Measurements from ENCODE around the gene PARD3. TPM values are rescaled to one million over a fixed set of nuclear protein-coding genes. Genes with fewer than 3 reads are reported as not detected.

The PARD3 gene
- total RNA-seq, 1 experiment from 2014 or later: 51.7 TPM

- no peak for DNase-seq (ENCODE audit: low read depth)
Observed at GRCh38 chr10:34313353-34313752, 501.7 kb downstream of the PARD3 start.

GRCh38 chr10:34311679-34312078, 503.4 kb downstream of the PARD3 start:
- no peak for DNase-seq (ENCODE audit: low read depth)

- no peak for DNase-seq (ENCODE audit: low read depth)
Observed at GRCh38 chr10:34310234-34310633, 504.9 kb downstream of the PARD3 start.

- DNase-seq (ENCODE audit: low read depth): no peak
Observed at GRCh38 chr10:34305189-34305588, 509.9 kb downstream of the PARD3 start.

- DNase-seq (ENCODE audit: low read depth): no peak
Observed at GRCh38 chr10:34303022-34303421, 512.1 kb downstream of the PARD3 start.

GRCh38 chr10:34299105-34299611, 515.9 kb downstream of the PARD3 start:
- DNase-seq (ENCODE audit: low read depth): peak; percentile 86

GRCh38 chr10:34298346-34298818, 516.7 kb downstream of the PARD3 start:
- no peak for DNase-seq (ENCODE audit: low read depth)

GRCh38 chr10:34297541-34298345, 517.4 kb downstream of the PARD3 start:
- peak; percentile 55 for DNase-seq (ENCODE audit: low read depth)

- DNase-seq (ENCODE audit: low read depth): peak; percentile 67
Observed at GRCh38 chr10:34295142-34295548, 520.0 kb downstream of the PARD3 start.

- DNase-seq (ENCODE audit: low read depth): no peak
Observed at GRCh38 chr10:34294137-34294536, 521.0 kb downstream of the PARD3 start.

- no peak for DNase-seq (ENCODE audit: low read depth)
Observed at GRCh38 chr10:34292675-34293074, 522.4 kb downstream of the PARD3 start.

- DNase-seq (ENCODE audit: low read depth): no peak
Observed at GRCh38 chr10:34292194-34292565, 522.9 kb downstream of the PARD3 start.

- no peak for DNase-seq (ENCODE audit: low read depth)
Observed at GRCh38 chr10:34291466-34292193, 523.5 kb downstream of the PARD3 start.

GRCh38 chr10:34290412-34291081, 524.5 kb downstream of the PARD3 start:
- DNase-seq (ENCODE audit: low read depth): peak; percentile 91

- no peak for DNase-seq (ENCODE audit: low read depth)
Observed at GRCh38 chr10:34288634-34289033, 526.5 kb downstream of the PARD3 start.

GRCh38 chr10:34286136-34286739, 528.9 kb downstream of the PARD3 start:
- DNase-seq (ENCODE audit: low read depth): peak; percentile 47

- DNase-seq (ENCODE audit: low read depth): no peak
Observed at GRCh38 chr10:34281661-34282582, 533.2 kb downstream of the PARD3 start.

- DNase-seq (ENCODE audit: low read depth): peak; percentile 99
Observed at GRCh38 chr10:34280599-34281374, 534.3 kb downstream of the PARD3 start.

GRCh38 chr10:34275626-34276130, 539.4 kb downstream of the PARD3 start:
- no peak for DNase-seq (ENCODE audit: low read depth)
